ENCODE measurements around the gene KRTAP29-1. TPM values are rescaled to one million over a fixed set of nuclear protein-coding genes. Genes with fewer than 3 reads are reported as not detected.
"Not testable (repeated sequence)": the region's sequence is repeated elsewhere in the genome, so short reads cannot be mapped to it uniquely, and the experiment has no call there.

The KRTAP29-1 gene
- not detected for polyA plus RNA-seq (2012; ENCODE audit: missing spikeins)

GRCh38 chr17:41301916-41302901 is at the start of gene KRTAP29-1:
TSS of gene KRTAP29-1 (minus strand) at chr17:41302851. CDS start at chr17:41302851, 0 bp downstream.
- TF ChIP-seq POLR2A (IDR thresholded peaks at IDR 0.05; ENCODE audit: low read depth, low read length) (no peak), POLR2AphosphoS5 (IDR thresholded peaks at IDR 0.05; ENCODE audit: low read depth, low read length) (no peak), TAF1 (IDR thresholded peaks at IDR 0.05; ENCODE audit: borderline replicate concordance, low read depth, low read length) (no peak)
- DNase-seq (ENCODE audit: insufficient read length) (no peak), FAIRE-seq (no peak)

- no peak for FAIRE-seq
- TF ChIP-seq POLR2A (IDR thresholded peaks at IDR 0.05; ENCODE audit: low read depth, low read length), result no peak
- no peak for TF ChIP-seq POLR2AphosphoS5 (IDR thresholded peaks at IDR 0.05; ENCODE audit: low read depth, low read length)
- no peak for TF ChIP-seq TAF1 (IDR thresholded peaks at IDR 0.05; ENCODE audit: borderline replicate concordance, low read depth, low read length)
- no peak for DNase-seq (ENCODE audit: insufficient read length)
Measured at GRCh38 chr17:41351177-41351576, 48.5 kb upstream of the KRTAP29-1 start.

- not testable (repeated sequence) for FAIRE-seq; DNase-seq (ENCODE audit: insufficient read length)
Measured at GRCh38 chr17:41350381-41350878, 47.8 kb upstream of the KRTAP29-1 start, which contains the start of gene KRT33A. TSS of gene KRT33A (minus strand) at chr17:41350828. CDS start at chr17:41350767, 61 bp downstream.

- DNase-seq (ENCODE audit: insufficient read length) (no peak), FAIRE-seq (no peak)
- TF ChIP-seq POLR2AphosphoS5 (IDR thresholded peaks at IDR 0.05; ENCODE audit: low read depth, low read length), result no peak
- no peak for TF ChIP-seq TAF1 (IDR thresholded peaks at IDR 0.05; ENCODE audit: borderline replicate concordance, low read depth, low read length)
- TF ChIP-seq POLR2A (IDR thresholded peaks at IDR 0.05; ENCODE audit: low read depth, low read length), result no peak
Measured at GRCh38 chr17:41347869-41348760, 45.5 kb upstream of the KRTAP29-1 start.

- not testable (repeated sequence) for FAIRE-seq; DNase-seq (ENCODE audit: insufficient read length)
Measured at GRCh38 chr17:41346421-41346820, 43.8 kb upstream of the KRTAP29-1 start.

- FAIRE-seq, result no peak
Measured at GRCh38 chr17:41345992-41346391, 43.3 kb upstream of the KRTAP29-1 start.

GRCh38 chr17:41343029-41343428 is 40.4 kb upstream of the KRTAP29-1 start:
- FAIRE-seq, result no peak
- no peak for TF ChIP-seq TAF1 (IDR thresholded peaks at IDR 0.05; ENCODE audit: borderline replicate concordance, low read depth, low read length)
- TF ChIP-seq POLR2AphosphoS5 (IDR thresholded peaks at IDR 0.05; ENCODE audit: low read depth, low read length), result no peak
- TF ChIP-seq POLR2A (IDR thresholded peaks at IDR 0.05; ENCODE audit: low read depth, low read length), result no peak
- no peak for DNase-seq (ENCODE audit: insufficient read length)

More at GRCh38 chr17:41345992-41346391, 43.3 kb upstream of the KRTAP29-1 start:
- TF ChIP-seq TAF1 (IDR thresholded peaks at IDR 0.05; ENCODE audit: borderline replicate concordance, low read depth, low read length) (no peak), POLR2AphosphoS5 (IDR thresholded peaks at IDR 0.05; ENCODE audit: low read depth, low read length) (no peak), POLR2A (IDR thresholded peaks at IDR 0.05; ENCODE audit: low read depth, low read length) (no peak)
- no peak for DNase-seq (ENCODE audit: insufficient read length)

- no peak for FAIRE-seq
- DNase-seq (ENCODE audit: insufficient read length), result no peak
- no peak for TF ChIP-seq POLR2A (IDR thresholded peaks at IDR 0.05; ENCODE audit: low read depth, low read length)
Measured at GRCh38 chr17:41340934-41341861, 38.5 kb upstream of the KRTAP29-1 start.

GRCh38 chr17:41340494-41340893 is 37.8 kb upstream of the KRTAP29-1 start:
- TF ChIP-seq TAF1 (IDR thresholded peaks at IDR 0.05; ENCODE audit: borderline replicate concordance, low read depth, low read length), result no peak
- TF ChIP-seq POLR2A (IDR thresholded peaks at IDR 0.05; ENCODE audit: low read depth, low read length), result no peak
- no peak for TF ChIP-seq POLR2AphosphoS5 (IDR thresholded peaks at IDR 0.05; ENCODE audit: low read depth, low read length)
- DNase-seq (ENCODE audit: insufficient read length), result no peak
- no peak for FAIRE-seq

GRCh38 chr17:41339571-41340172 is 37.0 kb upstream of the KRTAP29-1 start:
- TF ChIP-seq POLR2AphosphoS5 (IDR thresholded peaks at IDR 0.05; ENCODE audit: low read depth, low read length) (no peak), TAF1 (IDR thresholded peaks at IDR 0.05; ENCODE audit: borderline replicate concordance, low read depth, low read length) (no peak), POLR2A (IDR thresholded peaks at IDR 0.05; ENCODE audit: low read depth, low read length) (no peak)
- no peak for FAIRE-seq

More at GRCh38 chr17:41339571-41340172, 37.0 kb upstream of the KRTAP29-1 start:
- DNase-seq (ENCODE audit: insufficient read length), result no peak

All from GM12892 (cell line).